Smooth muscle cell of the brain vasculature (primary cell): ENCODE results near the gene NHERF2.

Source experiments
- DNase-seq: peaks from one replicate; pipeline ENCODE4 v3.0.0-alpha.2; 2012; ENCODE audit warnings: low read depth, low spot score

NHERF2 gene

GRCh38 chr16:2058872-2059271, 32.2 kb downstream of the NHERF2 start:
- no peak for DNase-seq

- no peak for DNase-seq
These were observed 33.6 kb downstream of the NHERF2 start for GRCh38 chr16:2060346-2060745.

GRCh38 chr16:2061023-2061422, 34.3 kb downstream of the NHERF2 start:
- no peak for DNase-seq

- no peak for DNase-seq
These were observed 34.8 kb downstream of the NHERF2 start for GRCh38 chr16:2061526-2061925.

GRCh38 chr16:2062801-2063200, 36.1 kb downstream of the NHERF2 start:
- DNase-seq, result no peak

- DNase-seq, result no peak
These were observed 37.2 kb downstream of the NHERF2 start for GRCh38 chr16:2063861-2064260.

GRCh38 chr16:2064368-2064945, 37.8 kb downstream of the NHERF2 start:
- DNase-seq, result no peak

GRCh38 chr16:2066139-2066538, 39.4 kb downstream of the NHERF2 start:
- no peak for DNase-seq

GRCh38 chr16:2070576-2071453, 44.1 kb downstream of the NHERF2 start:
- DNase-seq, result no peak

GRCh38 chr16:2071454-2072202, 44.9 kb downstream of the NHERF2 start:
- no peak for DNase-seq

- DNase-seq, result no peak
These were observed 46.2 kb downstream of the NHERF2 start for GRCh38 chr16:2072926-2073325.

GRCh38 chr16:2074071-2074470, 47.4 kb downstream of the NHERF2 start:
- no peak for DNase-seq

- DNase-seq, result no peak
These were observed 48.9 kb downstream of the NHERF2 start for GRCh38 chr16:2075631-2076030.

- no peak for DNase-seq
These were observed 49.6 kb downstream of the NHERF2 start for GRCh38 chr16:2076072-2076865.

- DNase-seq, result no peak
These were observed 50.3 kb downstream of the NHERF2 start for GRCh38 chr16:2077016-2077415.

GRCh38 chr16:2077696-2078095, 51.0 kb downstream of the NHERF2 start:
- DNase-seq, result no peak

GRCh38 chr16:2078096-2078495, 51.4 kb downstream of the NHERF2 start:
- DNase-seq, result no peak

- no peak for DNase-seq
These were observed 52.0 kb downstream of the NHERF2 start for GRCh38 chr16:2078691-2079090.

- no peak for DNase-seq
These were observed 52.7 kb downstream of the NHERF2 start for GRCh38 chr16:2079311-2079800.

GRCh38 chr16:2079991-2080390, 53.3 kb downstream of the NHERF2 start:
- no peak for DNase-seq
